HL-60/S4 (cell line): ENCODE data around the gene B4GALNT4.
"Not testable (repeated sequence)": the region's sequence is repeated elsewhere in the genome, so short reads cannot be mapped to it uniquely, and the experiment has no call there.

Source experiments
- in situ Hi-C: fragments of 300-500 bp; cut with MboI; formaldehyde crosslinking; loops from 2 replicates; pipeline ENCODE4 v1.14.3; 2022; ENCODE audit warnings: low sequenced_read_pairs

Gene B4GALNT4

GRCh38 chr11:373716-374551 is 4.6 kb downstream of the B4GALNT4 start:
- in situ Hi-C loops, result no loop called here

- in situ Hi-C loops, result no loop called here
Measured at GRCh38 chr11:375065-376025, 6.0 kb downstream of the B4GALNT4 start.

GRCh38 chr11:376531-377173 is 7.4 kb downstream of the B4GALNT4 start:
- in situ Hi-C loops, result no loop called here

GRCh38 chr11:377174-377865 is 8.0 kb downstream of the B4GALNT4 start:
- in situ Hi-C loops, result no loop called here

- in situ Hi-C loops, result no loop called here
Measured at GRCh38 chr11:377883-378500, 8.7 kb downstream of the B4GALNT4 start.

GRCh38 chr11:379205-380094 is 10.2 kb downstream of the B4GALNT4 start:
- in situ Hi-C loops, result no loop called here

- in situ Hi-C loops, result no loop called here
Measured at GRCh38 chr11:380095-380480, 10.8 kb downstream of the B4GALNT4 start.

- in situ Hi-C loops, result no loop called here
Measured at GRCh38 chr11:380491-380890, 11.2 kb downstream of the B4GALNT4 start.

GRCh38 chr11:380996-381395 is 11.7 kb downstream of the B4GALNT4 start:
- in situ Hi-C loops, result no loop called here

- in situ Hi-C loops, result no loop called here
Measured at GRCh38 chr11:381501-382072, 12.3 kb downstream of the B4GALNT4 start.

- in situ Hi-C loops, result no loop called here
Measured at GRCh38 chr11:382081-382629, 12.9 kb downstream of the B4GALNT4 start.

- in situ Hi-C loops, result no loop called here
Measured at GRCh38 chr11:383431-383830, 14.1 kb downstream of the B4GALNT4 start.

- in situ Hi-C loops, result no loop called here
Measured at GRCh38 chr11:384511-384910, 15.2 kb downstream of the B4GALNT4 start.

- in situ Hi-C loops, result no loop called here
Measured at GRCh38 chr11:385594-386351, 16.5 kb downstream of the B4GALNT4 start.

- in situ Hi-C loops, result no loop called here
Measured at GRCh38 chr11:386483-386882, 17.2 kb downstream of the B4GALNT4 start.

GRCh38 chr11:387193-387793 is 18.0 kb downstream of the B4GALNT4 start:
- in situ Hi-C loops, result no loop called here

- in situ Hi-C loops, result not testable (repeated sequence)
Measured at GRCh38 chr11:389369-389768, 20.1 kb downstream of the B4GALNT4 start.
